HG03520 (cell line): Measurements from ENCODE around the gene DSCAML1.
"Not testable (repeated sequence)": the region's sequence is repeated elsewhere in the genome, so short reads cannot be mapped to it uniquely, and the experiment has no call there.

Source experiments
- ATAC-seq: cut with Tn5 transposase; IDR thresholded peaks from one replicate; pipeline ENCODE4 v1.9.1; 2021; ENCODE audit warnings: mild to moderate bottlenecking, moderate library complexity; ENCODE audit not compliant: unreplicated experiment

Gene DSCAML1

DNA sequence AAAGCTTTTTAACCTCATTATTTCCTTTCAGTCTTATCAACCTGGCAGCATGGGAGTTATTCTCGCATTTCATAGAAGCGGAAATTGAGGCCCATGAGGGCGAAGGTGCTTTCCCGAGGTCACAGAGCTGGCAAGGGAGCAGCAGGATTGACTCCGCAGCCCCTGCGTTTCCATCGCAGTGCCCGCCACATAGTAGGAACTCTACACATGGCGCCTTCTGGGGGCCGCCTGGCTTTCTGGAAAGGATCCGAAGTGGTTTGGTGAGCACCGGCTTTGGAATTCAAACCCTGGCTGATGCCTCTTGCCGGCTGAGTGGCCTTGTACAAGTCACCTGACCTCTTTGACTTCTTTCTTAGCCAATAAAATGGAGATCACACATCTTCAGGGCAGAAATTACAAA lies 376.0 kb downstream of the DSCAML1 start:
- ATAC-seq: no peak

DNA sequence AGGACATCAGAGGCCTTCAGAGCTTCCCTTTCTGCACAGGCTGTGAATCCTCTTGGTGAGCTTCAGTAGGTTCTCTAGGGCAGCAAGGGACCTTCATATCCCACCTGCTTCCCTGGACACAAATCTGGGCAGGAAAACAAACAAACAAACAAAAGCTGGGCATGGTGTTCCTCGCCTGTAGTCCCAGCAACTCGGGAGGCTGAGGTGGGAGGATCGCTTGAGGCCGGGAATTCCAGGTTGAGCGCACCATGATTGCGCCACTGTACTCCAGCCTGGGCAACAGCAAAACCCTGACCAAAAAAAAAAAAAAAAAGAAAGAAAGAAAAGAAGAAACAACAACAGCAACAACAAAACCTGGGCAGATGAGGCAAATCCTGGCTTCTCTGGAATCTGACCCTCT lies 376.4 kb downstream of the DSCAML1 start:
- ATAC-seq: no peak

DNA sequence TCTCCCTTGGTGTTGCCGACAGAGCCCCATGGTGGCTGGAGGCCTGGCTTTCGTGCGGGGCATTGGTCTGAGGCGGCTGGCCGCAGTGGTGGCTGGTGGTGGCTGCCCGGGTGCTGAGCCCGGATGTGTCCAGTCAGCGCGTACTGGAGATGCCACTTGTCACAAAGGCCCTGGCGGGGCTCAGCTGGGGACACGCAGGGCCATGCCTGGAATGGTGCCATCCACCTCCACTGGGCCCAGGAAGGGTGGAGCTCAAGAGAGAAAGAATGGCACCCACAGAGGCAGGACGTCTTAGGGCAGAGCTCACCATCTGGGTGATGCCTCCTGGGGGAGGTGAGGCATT lies 376.9 kb downstream of the DSCAML1 start:
- ATAC-seq: no peak

DNA sequence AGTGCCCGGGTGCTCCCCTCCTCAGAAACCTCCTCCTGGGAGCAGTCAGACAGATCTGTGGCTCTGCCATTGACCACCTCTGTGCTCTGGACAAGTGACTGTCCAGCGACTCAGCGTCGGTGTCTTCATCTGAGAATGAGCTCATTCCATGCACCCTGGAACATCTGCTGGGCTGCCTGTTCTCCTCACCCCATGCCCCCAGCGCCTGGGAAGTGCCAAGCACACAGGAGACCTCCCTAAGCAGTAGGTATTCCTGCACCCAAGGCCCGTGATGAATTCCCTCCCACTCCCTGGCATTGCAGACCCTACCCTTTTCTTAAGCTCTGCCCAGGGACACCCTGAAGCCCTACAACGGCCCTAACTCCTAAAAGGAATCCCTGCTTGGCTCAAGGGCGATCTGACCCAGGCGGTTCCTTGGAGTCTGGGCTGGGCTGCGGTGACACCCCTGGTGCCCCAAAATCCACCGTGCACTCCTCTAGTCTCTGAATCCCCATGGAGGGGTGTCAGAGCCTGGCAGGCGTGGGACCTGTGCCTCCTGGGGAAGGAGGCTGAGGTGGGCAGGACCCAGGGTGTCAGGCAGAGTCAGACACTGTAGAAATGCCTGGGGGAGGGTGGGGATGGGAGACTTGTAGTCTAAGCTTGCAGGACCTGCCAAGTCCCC lies 377.4 kb downstream of the DSCAML1 start:
- ATAC-seq: no peak

DNA sequence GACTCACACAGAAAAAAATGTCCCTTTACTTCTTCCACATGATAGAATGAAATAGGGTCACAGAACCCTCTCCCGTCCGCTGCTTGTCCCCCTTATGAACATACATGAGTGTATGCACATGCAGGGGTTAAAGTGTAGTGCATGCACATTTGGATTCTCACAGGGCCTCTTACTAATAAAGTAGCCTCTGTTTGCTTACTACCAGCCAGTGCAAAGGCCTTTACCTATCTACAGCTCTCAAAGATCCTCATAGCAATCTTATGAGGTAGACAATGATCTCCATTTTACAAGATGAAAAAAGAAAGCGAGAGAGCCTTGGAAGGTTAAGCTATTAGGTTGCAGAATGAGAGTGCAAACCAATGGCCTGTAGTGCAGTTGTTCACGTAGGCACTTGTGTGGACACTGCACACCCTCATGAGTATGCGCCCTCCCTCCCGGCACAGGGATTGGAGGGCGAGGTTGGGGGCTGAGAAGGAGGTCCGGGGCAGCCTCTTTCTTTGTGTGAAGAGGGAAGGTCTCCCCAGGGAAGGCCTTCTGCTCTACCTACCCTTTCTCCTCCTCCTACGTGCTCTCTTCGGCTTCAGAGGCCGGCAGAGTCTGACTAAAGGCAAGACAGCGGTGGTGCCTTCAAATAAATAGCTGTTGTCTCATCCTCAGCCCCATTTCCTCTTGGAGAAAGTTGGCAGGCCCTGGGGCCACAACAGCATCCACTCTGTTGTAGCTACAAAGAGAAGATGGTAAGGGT lies 378.1 kb downstream of the DSCAML1 start:
- no peak for ATAC-seq

DNA sequence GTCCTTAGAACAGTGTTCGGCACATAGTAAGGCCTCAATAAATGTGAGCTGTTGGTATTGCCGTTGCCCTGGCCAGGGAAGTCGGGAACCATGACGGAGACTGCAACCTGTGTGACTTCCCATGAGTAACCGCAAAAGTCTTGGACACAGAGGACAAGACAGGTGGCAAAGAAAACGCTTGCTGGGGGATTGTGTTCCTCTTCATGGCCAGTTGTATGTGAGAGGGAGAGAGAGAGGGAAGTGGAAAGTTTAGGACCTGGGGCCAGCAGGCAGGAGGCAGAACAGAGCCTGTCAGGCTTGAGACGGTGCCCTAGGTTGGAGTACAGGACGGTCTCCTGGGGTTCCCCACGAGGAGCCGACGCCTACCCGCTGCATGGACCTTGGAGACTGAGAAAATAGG lies 379.2 kb downstream of the DSCAML1 start:
- ATAC-seq: no peak

DNA sequence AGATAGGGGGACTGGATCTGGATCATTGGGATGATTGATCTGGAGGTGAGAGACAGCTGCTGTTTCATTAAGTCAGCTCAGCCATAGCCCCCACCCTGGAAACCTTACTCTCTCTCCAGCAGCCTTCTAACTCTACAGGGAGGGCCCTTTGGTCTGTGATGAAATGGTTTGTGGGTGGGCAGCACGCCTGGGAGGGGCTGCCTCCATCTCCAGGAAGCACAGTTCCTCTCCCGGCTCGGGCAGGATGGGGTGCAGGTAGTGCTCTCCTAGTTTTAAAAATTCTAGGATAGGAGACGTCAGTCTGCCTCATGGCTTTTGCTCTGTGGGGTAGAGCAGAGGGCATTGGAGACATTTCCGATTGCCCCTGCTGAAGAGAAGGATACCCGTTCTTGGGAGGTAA lies 379.7 kb downstream of the DSCAML1 start:
- ATAC-seq: no peak

DNA sequence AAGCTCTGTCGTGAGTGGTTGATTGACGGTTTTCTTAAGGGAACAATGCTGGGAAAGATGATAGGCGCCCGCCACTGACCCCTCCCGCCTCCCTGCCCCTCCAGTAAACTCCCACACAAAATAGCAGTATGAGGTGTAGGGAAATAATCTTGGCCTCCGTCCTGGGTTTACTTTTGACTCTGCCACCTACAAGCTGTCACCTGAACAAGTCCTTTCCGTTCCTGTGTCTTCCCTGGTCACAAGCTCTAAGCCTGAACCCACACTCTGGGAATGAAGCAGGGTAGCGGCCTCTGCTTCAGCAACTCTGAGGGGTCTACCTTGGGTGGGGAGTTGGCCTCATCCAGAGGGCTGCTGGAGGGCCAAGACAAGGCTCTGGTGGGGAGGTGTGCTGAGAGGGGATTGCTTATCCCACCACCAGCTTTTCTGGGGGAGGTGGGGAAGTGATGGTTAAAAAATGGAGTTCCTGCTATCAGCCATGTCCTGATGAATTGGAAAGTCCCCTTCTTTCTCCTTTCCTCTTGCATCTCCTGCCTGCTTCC lies 381.6 kb downstream of the DSCAML1 start:
- no peak for ATAC-seq

DNA sequence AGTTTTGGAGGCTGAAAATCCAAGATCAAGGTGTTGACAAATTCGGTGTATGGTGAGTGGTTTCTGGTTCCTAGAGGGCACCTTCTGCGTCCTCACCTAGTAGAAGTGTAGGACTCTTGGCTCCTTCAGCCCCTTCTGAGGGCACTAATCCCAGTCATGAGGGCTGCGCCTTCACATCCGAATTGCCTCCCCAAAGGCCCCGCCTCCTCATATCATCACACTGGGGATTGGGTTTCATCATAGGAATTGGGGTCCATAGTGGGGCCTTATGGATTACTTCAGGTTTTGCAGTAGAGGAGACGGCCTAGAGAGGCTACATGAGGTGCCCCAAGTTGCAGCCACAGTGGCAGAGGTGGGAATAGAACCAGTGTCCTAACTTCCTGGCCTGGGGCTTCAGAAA lies 382.3 kb downstream of the DSCAML1 start:
- no peak for ATAC-seq

DNA sequence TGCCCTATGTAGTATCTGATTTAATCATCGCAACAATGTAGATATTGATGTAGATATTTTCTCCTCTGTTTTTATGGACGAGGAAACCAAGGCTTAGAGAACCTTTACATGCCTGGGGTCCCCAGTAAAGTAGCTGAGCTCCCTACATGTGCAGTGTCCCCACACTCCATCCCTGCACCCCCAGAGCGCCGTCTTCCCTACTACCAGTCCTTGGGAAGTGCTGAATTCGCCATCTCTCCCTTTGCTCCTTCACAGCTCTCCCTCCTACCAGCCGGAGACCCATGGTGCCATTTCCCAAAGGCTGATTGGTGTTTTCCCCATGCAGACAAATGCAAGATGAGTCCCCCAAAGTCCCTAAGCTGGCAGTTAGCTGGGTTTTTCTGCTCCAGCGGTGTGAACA lies 383.4 kb downstream of the DSCAML1 start:
- ATAC-seq: no peak

DNA sequence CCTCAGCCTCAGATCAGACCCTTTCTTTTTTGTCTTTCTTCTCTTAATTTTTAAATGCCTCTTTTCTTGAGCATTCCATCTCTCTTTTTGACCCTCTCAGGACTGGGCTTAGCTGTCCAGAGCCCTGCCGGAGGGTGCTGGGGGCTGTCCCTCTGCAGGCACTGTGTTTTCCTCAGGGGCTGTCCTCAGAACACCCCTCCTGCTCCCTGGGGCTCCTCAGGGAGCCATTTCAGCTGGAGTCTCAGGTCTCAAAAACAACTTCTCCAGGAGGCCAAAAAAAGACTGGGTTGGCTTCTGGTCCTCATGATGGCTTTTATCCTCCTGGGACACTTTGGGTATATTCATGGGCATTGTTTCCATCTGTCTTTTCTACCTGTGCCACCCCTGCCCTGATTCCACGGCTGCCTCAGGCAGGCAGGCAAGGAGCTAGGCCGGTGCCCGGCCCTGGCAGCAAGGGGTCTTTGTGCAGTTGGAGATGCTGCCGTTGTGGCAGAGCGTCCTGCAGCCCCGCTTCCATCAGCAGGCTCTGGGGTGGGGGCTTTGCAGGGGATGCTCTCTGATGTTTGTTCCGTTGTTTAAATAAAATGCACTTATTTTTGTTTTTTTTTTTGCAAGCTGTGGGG lies 384.3 kb downstream of the DSCAML1 start:
- no peak for ATAC-seq

DNA sequence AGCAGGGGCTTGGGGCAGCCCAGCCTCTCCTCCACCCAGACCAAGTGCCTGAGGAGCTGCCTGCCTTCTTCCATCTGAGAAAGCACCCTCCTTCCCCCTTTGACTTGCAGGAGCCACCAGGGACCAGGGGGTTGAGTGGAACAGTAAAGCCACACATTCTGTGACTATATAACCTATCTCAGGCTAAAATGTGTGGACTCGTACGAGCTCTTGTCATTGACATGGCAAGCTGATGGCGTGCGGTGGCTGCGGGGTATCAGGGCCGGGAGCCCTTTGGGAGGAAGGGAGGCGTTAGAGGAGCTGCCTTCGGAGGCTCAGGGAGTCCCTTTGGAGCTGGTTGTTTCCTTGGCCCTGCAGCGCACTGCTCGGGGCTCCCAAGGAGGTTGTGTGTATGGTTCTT lies 384.8 kb downstream of the DSCAML1 start:
- ATAC-seq: no peak

DNA sequence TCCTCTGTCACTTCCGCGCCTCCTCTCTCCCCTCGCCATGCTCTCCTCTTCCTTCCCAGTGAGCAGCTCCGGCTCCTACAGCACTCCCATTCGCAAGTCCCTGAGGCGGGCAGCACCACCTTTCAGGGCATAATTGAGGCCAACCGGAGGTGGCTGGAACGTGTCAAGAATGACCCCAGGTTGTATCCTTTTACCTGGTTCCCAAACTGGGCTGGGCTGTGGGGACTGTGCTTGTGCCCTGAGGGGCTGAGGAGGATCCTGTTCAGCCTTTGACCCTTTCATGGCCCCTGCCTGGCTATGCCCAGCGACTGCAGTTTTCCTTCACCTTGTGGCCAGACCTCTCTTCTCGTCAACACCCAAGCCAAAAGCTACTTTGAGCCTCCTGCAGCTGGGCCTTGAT lies 385.3 kb downstream of the DSCAML1 start:
- ATAC-seq: no peak

DNA sequence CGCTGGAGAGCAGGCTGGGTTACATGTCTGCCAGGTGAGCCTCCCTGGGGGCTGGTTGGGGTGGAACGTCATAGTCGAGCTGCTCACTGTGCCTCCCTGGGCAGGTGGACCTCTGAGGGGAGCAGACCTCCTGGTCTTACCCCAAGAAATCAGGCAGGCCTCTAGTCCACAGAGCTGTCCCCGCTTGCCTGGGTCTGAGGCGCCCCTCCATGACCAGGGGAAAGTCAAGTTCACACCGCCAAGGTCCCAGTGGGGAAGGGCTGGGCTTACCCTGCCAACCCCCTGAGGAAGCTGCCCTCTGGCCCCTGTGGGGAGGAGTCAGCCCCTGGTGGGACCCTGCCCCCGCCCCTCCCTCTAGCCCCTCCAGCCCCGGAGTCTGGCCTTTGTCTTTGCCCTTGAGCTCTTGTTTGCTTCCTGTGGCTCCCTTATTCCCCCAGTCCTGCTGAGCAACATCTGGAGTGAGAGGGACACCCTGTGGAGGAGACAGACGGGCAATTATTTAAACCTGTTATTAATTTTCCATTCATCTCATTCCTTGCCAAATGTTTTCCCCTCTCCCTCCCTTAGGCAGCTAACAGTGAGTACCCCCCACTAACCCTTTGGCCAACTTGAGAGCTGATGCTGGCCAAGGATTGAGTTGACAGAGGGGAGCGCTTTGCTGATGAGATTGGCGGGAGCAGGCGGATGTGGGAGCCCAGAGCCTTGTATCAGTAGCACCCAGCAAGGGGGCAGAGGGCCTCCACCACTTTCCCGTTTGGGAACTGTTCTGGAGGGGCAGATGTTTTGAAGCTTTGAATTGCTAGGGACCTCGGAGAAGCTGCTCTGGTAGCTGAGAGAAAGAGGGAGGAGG lies 385.9 kb downstream of the DSCAML1 start:
- no peak for ATAC-seq

DNA sequence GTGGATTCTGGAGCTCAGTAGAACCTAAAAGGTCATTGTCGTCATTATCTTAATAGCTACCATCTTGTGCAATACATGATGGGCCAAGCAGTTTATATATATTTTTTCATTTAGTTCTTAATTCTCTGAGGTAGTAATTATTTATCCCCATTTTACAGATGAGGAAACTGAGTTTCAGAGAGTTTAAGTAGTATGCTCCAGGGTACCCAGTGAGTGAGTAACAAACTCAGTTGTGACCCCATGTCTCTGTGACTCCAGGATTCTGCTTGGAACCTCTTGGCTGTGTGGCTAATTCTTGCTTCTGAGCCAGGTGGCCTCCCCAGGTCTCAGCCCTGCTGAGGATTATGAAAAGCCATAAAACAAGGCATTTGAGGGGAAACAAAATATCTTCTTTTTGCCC lies 386.8 kb downstream of the DSCAML1 start:
- no peak for ATAC-seq

DNA sequence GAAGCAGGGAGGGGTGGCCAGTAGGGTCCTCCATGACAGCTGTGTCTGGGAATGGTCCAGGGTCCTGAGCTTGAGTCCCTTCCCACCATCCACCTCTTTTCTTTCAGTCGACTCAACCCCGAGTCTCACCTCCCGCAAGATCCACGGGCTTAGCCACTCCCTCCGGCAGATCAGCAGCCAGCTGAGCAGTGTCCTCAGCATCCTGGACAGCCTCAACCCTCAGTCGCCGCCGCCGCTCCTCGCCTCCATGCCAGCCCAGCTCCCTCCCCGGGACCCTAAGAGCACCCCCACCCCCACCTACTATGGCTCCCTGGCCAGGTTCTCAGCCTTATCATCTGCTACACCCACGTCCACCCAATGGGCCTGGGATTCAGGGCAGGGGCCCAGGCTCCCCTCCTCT lies 387.5 kb downstream of the DSCAML1 start:
- no peak for ATAC-seq

DNA sequence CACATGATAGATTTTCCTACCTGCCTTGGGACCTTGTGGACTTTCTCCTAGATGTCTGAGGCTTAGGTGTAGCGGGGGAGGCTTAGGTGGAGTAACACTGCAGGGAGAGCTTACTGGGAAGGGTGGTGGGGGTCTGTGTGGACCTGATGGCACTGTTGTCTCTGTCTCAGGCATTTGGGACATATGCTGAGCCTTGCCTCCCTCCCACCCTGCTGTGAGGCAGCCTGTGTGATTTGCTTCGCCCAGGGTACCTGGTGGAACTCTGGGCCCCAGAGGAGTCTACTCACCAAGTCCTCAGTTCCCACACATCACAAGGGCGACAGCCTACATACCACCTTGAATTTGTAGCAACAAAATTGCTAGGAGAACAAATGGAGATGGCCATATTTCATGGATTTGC lies 388.7 kb downstream of the DSCAML1 start:
- no peak for ATAC-seq

DNA sequence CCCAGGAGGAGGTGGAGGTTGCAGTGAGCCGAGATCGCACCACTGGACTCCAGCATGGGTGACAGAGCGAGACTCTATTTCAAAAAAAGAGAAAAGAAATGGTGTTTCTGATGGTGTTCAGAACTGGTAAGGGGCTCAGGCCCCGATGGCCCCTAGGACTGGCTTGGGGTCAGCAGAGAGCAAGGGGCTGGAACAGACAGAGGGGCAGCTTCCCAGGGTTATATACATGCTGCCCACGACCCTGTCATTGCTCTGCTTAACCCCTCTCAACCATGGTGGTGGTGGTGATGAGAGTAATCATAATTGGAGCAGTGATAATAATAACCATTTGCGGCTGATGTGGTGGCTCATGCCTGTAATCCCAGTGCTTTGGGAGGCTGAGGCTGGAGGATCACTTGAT lies 390.0 kb downstream of the DSCAML1 start:
- ATAC-seq: no peak

DNA sequence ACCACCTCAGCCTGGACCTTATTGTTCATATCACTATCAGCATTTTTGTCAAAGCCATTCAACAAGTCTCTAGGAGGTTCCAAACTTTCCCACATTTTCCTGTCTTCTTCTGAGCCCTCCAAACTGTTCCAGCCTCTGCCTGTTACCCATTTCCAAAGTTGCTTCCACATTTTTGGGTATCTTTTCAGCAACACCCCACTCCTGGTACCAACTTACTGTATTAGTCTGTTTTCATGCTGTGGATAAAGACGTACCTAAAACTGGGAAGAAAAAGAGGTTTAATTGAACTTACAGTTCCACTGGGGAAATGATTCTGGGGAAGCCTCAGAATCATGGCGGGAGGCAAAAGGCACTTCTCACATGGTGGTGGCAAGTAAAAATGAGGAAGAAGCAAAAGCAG lies 391.1 kb downstream of the DSCAML1 start:
- ATAC-seq: not testable (repeated sequence)

DNA sequence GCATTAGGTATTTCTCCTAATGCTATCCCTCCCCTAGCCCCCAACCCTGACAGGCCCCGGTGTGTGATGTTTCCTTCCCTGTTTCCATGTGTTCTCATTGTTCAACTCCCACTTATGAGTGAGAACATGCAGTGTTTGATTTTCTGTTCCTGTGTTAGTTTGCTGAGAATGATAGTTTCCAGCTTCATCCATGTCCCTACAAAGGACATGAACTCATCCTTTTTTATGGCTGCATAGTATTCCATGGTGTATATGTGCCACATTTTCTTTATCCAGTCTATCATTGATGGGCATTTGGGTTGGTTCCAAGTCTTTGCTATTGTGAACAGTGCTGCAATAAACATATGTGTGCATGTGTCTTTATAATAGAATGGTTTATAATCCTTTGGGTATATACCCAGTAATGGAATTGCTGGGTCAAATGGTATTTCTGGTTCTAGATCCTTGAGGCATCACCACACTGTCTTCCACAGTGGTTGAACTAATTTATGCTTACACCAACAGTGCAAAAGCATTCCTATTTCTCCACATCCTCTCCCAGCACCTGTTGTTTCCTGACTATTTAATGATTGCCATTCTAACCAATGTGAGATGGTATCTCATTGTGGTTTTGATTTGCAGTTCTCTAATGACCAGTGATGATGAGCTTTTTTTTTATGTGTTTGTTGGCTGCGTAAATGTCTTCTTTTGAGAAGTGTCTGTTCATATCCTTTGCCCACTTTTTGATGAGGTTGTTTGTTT lies 397.7 kb downstream of the DSCAML1 start:
- ATAC-seq: not testable (repeated sequence)

DNA sequence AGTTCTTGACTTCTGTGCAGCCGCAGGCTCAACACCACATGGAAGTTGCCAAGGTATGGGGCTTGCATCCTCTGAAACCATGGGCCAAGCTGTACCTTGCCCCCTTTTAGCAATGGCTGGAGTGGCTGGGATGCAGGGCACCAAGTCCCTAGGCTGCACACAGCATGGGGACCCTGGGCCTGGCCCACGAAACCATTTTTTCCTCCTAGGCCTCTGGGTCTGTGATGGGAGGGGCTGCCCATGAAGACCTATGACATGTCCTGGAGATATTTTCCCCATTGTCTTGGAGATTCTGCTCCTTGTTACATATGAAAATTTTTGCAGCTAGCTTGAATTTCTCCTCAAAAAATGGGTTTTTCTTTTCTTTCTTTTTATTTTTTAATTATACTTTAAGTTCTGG lies 398.4 kb downstream of the DSCAML1 start:
- ATAC-seq: not testable (repeated sequence)
